ENCODE measurements around the gene ELL2.
"Not testable (repeated sequence)": the region's sequence is repeated elsewhere in the genome, so short reads cannot be mapped to it uniquely, and the experiment has no call there.

Gene ELL2

GRCh38 chr5:95838001-95838520, 123.6 kb downstream of the ELL2 start:
- no peak for DNase-seq (ENCODE audit: low read depth in 2 of 2)

GRCh38 chr5:95837492-95837891, 124.2 kb downstream of the ELL2 start:
- DNase-seq (ENCODE audit: low read depth in 2 of 2): no peak

- not testable (repeated sequence) for DNase-seq (ENCODE audit: low read depth in 2 of 2)
These were observed 124.7 kb downstream of the ELL2 start for GRCh38 chr5:95836971-95837370.

GRCh38 chr5:95836544-95836943, 125.1 kb downstream of the ELL2 start:
- no peak for DNase-seq (ENCODE audit: low read depth in 2 of 2)

GRCh38 chr5:95835682-95836385, 125.8 kb downstream of the ELL2 start:
- no peak for DNase-seq (ENCODE audit: low read depth in 2 of 2)

Data from stimulated activated CD4-positive, alpha-beta T cell treated with anti-CD3 and anti-CD28 coated beads, Interleukin-4, amount 100 ng/mL, for 48 hours (primary cell).